Ovary (tissue), 9 donors: Measurements from ENCODE around the gene PNPT1. TPM values are rescaled to one million over a fixed set of nuclear protein-coding genes. Genes with fewer than 3 reads are reported as not detected.

Experiments used
- DNase-seq, 5 donors: peaks; one replicate each; pipeline ENCODE4 v3.0.0-alpha.2; 2019 to 2020
- H3K27ac ChIP-seq, 2 donors: fragments of 200-600 bp; one replicate each; pipeline versions ENCODE4 v1.5.1 to v1.8.0; 2019 to 2022
- H3K27me3 ChIP-seq: fragments of 200-600 bp; one replicate; pipeline ENCODE4 v1.8.0; 2022
- H3K36me3 ChIP-seq: fragments of 200-600 bp; sonication (generic); one replicate; pipeline ENCODE4 v1.5.1; 2019
- H3K4me1 ChIP-seq: one replicate; pipeline ENCODE4 v1.8.1; 2013; ENCODE audit warnings: mild to moderate bottlenecking, moderate library complexity; ENCODE audit not compliant: insufficient read depth
- H3K4me3 ChIP-seq: fragments of 200-600 bp; sonication (generic); one replicate; pipeline ENCODE4 v1.5.1; 2017
- H3K9me3 ChIP-seq, 2 donors: fragments of 200-600 bp in 1 of 2; sonication (generic) in 1 of 2; one replicate each; pipeline versions ENCODE4 v1.5.1 to v1.8.1; 2013 to 2019; ENCODE audit warnings: mild to moderate bottlenecking in 1 of 2, moderate library complexity in 1 of 2
- EP300 ChIP-seq: sonication (generic); formaldehyde crosslinking; IDR thresholded peaks from one replicate; pipeline ENCODE4 v1.6.1; 2017; ENCODE audit warnings: antibody characterized with exemption
- POLR2A ChIP-seq: fragments of 450-650 bp; IDR thresholded peaks from one replicate; pipeline ENCODE4 v1.6.1; 2017; ENCODE audit warnings: antibody characterized with exemption, mild to moderate bottlenecking, moderate library complexity
- WGBS, 3 donors: extraction: QIAGEN DNeasy Blood & Tissue Kit in 1 of 3; methylation state at CpG; one replicate each; pipeline versions ENCODE4 v1.1.5 to v1.1.7; 2013 to 2017; 5-methylcytosine and 5-hydroxymethylcytosine counted together
- intact Hi-C, 4 donors: fragments of 100-400 bp; cut with DNase I; formaldehyde crosslinking; loops; one replicate each; pipeline versions ENCODE4 v1.11.0 to v1.15.1; 2022 to 2023
- polyA plus RNA-seq, 2 donors: library from polyadenylated mRNA; stranded (reverse); fragments of 200-250 nt in 1 of 2; fragments of 350-450 nt in 1 of 2; fragmentation: Illumina TruSeq in 1 of 2; extraction: RNeasy Lipid Tissue Mini Kit (QIAGEN cat#74804) in 1 of 2; gene quantifications; one replicate each; pipeline ENCODE4 v1.2.3, GENCODE V29; 2013 to 2014
- total RNA-seq, 7 donors: library from RNA; depleted of rRNA in 2 of 7; stranded (reverse); fragments of >200 nt in 2 of 7; fragmentation: NEBNext Ultra II Directional in 3 of 7; extraction: Animal tissue kit (Norgen Biotek cat#: 25700) in 3 of 7; gene quantifications; one replicate each; pipeline versions ENCODE4 v1.1.0 to v1.2.4, GENCODE V29; 2016 to 2023
- TF ChIP-seq, protein P1 (sequence below), 3 donors: fragments of 450-650 bp in 2 of 3; fragments of 200-600 bp in 1 of 3; IDR thresholded peaks; one replicate each; pipeline versions ENCODE4 v1.5.1 to v1.8.0; 2016 to 2022; ENCODE audit warnings: antibody characterized with exemption in 3 of 3, mild to moderate bottlenecking in 1 of 3
- donor health status: DM: no; HTN: no; CAD: no; lungs with moderate emphysema.
- donor health status: DM: no; HTN: no; CAD: no.
- donor health status: Bipolar disorder and iron deficiency.
- donor health status: DM: yes; HTN: yes; CAD: no.
- donor health status: DM: no; HTN: no; CAD: no.
- donor health status: DM: yes; HTN: yes; CAD: no.

The PNPT1 gene
- total and polyA plus RNA-seq, 9 donors, result 6.1 to 19.2 (median 17.0) TPM

DNA sequence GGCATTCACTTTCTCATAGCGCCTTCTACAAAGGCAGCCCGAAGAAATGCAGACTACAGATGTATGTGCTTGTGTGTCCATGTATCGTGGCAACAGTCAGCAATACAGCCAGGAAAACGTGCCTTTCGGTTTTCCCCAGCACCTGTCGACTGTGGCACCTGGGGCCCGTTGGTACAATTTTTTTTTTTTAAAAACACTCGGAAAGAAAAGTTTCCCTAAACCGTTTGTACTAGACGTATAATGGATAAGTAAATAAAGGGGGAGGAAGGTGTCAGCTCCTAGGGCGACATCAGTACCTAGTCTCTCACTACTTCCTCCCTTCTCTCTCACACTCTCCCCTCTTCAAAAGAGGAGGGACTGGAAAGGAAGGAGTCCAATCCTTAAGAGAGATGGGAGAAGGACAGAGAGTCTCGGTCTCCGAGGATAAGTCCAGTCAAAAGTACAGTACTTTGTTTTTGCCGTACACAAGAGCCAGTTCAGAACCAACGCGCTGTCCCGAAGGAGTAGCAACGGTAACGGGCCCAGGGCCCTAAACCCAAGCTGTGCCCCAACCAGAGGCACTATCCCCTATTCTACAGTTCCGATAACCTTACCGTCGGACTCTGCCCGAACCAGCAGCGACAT, 77.0 kb downstream of the PNPT1 start:
- no peaks in the 10 kb centered on the region for H3K36me3 ChIP-seq
- peak overlapping the region; percentile 66 to 86 for H3K27ac ChIP-seq
- WGBS, 3 donors, result 0 to 1% (median 0%) methylated on average over 24 of the region's 24 CpGs
- H3K9me3 ChIP-seq, result no peaks in the 10 kb centered on the region
- peak overlapping the region; percentile 97 for H3K4me3 ChIP-seq
- TF ChIP-seq EP300, result no peak
- TF ChIP-seq, protein P1, sequence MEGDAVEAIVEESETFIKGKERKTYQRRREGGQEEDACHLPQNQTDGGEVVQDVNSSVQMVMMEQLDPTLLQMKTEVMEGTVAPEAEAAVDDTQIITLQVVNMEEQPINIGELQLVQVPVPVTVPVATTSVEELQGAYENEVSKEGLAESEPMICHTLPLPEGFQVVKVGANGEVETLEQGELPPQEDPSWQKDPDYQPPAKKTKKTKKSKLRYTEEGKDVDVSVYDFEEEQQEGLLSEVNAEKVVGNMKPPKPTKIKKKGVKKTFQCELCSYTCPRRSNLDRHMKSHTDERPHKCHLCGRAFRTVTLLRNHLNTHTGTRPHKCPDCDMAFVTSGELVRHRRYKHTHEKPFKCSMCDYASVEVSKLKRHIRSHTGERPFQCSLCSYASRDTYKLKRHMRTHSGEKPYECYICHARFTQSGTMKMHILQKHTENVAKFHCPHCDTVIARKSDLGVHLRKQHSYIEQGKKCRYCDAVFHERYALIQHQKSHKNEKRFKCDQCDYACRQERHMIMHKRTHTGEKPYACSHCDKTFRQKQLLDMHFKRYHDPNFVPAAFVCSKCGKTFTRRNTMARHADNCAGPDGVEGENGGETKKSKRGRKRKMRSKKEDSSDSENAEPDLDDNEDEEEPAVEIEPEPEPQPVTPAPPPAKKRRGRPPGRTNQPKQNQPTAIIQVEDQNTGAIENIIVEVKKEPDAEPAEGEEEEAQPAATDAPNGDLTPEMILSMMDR (IDR thresholded peaks at IDR 0.05), result no peak
- TF ChIP-seq POLR2A, result no peak
- peak in 1 of 5 donors; percentile 18 for DNase-seq
- H3K27me3 ChIP-seq, result no peaks in the 10 kb centered on the region
- intact Hi-C loops, result no loop called here
- H3K4me1 ChIP-seq, result peaks cover 7% of the 10 kb centered on the region

DNA sequence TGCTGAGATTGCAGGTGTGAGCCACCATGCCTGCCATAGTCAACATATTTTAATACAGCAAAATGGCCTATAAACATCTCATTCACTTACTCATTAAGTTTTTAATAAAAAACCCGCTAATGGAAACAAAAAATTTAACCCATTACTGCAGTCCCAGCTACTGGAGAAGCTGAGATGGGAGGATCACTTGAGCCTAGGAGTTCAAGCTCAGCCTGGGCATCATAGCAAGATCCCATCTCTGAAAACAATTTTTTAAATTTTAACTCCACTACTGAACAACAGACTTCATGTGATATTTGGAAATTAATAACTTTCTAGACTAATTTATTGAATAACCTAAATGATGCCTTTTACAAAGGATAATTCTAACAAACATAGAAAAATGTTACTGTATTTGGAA, 81.6 kb downstream of the PNPT1 start:
- peaks cover 5% of the 10 kb centered on the region for H3K4me1 ChIP-seq
- WGBS, 3 donors, result 77 to 85% (median 80%) methylated on average over 1 of the region's 1 CpG
- H3K9me3 ChIP-seq, result no peaks in the 10 kb centered on the region
- H3K27me3 ChIP-seq, result no peaks in the 10 kb centered on the region
- intact Hi-C loops, result no loop called here
- TF ChIP-seq POLR2A, result no peak
- TF ChIP-seq, protein P1 (IDR thresholded peaks at IDR 0.05), result no peak
- no peak for TF ChIP-seq EP300
- no peaks in the 10 kb centered on the region for H3K36me3 ChIP-seq
- H3K4me3 ChIP-seq, result no peak overlapping the region
- no peak for DNase-seq
- H3K27ac ChIP-seq, result no peak overlapping the region

DNA sequence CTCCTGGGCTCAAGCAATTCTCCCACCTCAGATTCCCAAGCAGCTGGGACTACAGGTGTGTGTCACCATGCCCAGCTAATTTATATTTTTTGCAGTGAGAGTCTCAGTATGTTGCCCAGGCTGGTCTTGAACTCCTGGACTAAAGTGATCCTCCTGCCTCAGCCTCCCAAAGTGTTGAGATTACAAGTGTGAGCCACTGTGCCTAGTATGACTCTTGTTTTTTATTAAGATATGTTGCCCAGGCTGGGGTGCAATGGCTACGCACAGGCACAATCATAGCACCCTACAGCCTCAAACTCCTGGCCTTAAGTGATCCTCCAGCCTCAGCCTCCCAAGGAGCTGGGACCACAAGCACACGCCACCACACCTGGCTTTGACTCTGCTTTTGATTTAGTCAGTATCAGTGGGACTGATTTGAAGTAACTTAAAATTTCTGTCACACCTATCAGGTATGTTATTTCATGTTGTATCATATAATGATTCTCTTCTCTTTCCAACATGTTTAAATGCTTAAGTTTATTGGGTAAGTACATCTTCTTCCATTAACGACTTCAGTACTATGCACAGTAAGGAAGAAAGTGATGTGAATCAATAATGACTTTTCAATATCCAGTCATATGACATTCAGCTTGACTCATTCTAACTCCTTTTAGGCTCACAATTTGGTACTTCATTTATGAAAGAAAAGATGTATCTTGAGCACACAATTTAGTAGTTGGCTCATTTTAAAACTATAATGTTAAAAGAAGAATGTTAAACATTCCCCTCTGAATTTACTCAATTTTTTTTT, 82.5 kb downstream of the PNPT1 start:
- peaks cover 5% of the 10 kb centered on the region for H3K4me1 ChIP-seq
- intact Hi-C loops, result no loop called here

DNA sequence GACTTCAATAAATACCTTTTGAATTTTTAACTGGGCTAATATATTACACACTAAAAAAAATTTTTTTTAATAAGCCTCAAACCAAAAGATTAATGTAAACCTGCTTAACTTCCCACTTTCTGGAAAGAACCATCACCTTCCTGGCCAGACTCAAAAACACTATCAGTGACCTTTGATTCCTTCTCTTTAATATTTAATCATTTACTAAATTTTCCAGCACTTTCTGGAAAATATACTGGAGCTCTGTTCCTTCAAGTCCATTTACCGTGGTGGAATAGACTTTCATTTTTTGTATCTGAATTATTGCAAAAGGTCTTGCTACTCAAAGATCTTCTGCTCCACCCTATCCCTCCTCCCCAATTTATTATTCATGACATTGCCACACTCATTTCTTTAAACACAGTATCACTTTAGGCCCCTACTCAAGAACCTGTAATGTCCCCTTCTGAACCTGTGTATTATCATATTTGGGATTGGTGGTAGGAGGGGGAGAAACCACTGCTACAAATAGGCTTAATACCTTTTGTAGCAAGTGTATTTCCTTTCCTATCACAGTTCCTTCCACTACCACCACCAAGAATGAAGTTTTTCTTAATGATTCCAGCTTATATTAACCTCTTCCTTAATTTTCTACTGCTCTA, 83.6 kb downstream of the PNPT1 start:
- Histone ChIP-seq H3K36me3 (no peaks in the 10 kb centered on the region), H3K4me1 (peaks cover 2% of the 10 kb centered on the region), H3K9me3 (no peaks in the 10 kb centered on the region), H3K27ac (no peak overlapping the region), H3K4me3 (no peak overlapping the region), H3K27me3 (no peaks in the 10 kb centered on the region)
- WGBS, 3 donors, result 54 to 83% (median 76%) methylated on average over 1 of the region's 1 CpG
- TF ChIP-seq POLR2A, result no peak
- TF ChIP-seq, protein P1 (IDR thresholded peaks at IDR 0.05), result no peak
- no peak for TF ChIP-seq EP300
- intact Hi-C loops, result no loop called here
- DNase-seq, result no peak

More for the DNA sequence above, 82.5 kb downstream of the PNPT1 start:
- Histone ChIP-seq H3K27ac (no peak overlapping the region), H3K27me3 (no peaks in the 10 kb centered on the region), H3K36me3 (no peaks in the 10 kb centered on the region), H3K4me3 (no peak overlapping the region), H3K9me3 (no peaks in the 10 kb centered on the region)
- no peak for DNase-seq
- 96 to 97% (median 97%) methylated on average over 3 of the region's 3 CpGs for WGBS, 3 donors
- TF ChIP-seq EP300 (no peak), POLR2A (no peak)
- TF ChIP-seq, protein P1 (IDR thresholded peaks at IDR 0.05), result no peak
